HG03108 (cell line): Measurements from ENCODE around the gene ISG15.

Source experiments
- ATAC-seq: cut with Tn5 transposase; IDR thresholded peaks from one replicate; pipeline ENCODE4 v1.9.1; 2021; ENCODE audit warnings: moderate library complexity; ENCODE audit not compliant: unreplicated experiment

Gene ISG15

GRCh38 chr1:1058921-1059493 lies 45.7 kb downstream of the ISG15 start:
- peak; percentile 29 for ATAC-seq

DNA sequence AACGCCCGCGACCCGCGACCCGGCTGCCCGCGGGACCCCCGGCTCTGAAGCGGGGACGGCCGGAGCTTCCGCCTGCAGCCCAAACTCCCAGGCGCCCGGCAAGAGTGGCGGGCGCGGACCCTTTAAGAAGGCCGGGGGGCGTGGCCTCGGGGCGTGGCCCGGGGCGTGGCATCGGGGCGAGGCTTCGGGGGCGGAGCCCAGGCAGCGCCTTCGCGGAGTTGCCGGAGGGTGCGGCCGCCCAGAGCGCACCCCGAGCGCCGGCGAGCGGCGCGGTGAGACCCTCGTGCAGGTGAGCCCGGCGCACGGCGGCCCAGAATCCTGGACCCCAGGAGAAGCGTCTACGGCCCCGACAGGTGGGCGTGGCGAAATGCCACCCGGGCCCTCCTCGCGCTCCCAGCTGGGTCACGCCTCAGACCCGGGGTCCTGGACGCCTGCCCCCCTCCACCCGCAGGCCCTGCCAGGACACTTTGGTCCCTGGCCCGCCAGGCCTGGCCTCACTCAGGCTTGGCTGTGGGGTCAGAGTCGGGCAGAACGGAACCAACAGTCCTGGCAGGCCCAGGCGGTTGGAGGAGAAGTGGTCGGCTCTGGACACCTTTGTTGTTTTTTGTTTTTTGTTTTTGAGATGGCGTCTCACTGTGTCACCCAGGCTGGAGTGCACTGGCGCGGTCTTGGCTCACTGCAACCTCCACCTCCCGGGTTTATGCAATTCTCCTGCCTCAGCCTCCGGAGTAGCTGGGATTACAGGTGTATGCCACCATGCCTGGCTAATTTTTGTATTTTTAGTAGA lies 46.4 kb downstream of the ISG15 start:
- ATAC-seq = peak; percentile 53

DNA sequence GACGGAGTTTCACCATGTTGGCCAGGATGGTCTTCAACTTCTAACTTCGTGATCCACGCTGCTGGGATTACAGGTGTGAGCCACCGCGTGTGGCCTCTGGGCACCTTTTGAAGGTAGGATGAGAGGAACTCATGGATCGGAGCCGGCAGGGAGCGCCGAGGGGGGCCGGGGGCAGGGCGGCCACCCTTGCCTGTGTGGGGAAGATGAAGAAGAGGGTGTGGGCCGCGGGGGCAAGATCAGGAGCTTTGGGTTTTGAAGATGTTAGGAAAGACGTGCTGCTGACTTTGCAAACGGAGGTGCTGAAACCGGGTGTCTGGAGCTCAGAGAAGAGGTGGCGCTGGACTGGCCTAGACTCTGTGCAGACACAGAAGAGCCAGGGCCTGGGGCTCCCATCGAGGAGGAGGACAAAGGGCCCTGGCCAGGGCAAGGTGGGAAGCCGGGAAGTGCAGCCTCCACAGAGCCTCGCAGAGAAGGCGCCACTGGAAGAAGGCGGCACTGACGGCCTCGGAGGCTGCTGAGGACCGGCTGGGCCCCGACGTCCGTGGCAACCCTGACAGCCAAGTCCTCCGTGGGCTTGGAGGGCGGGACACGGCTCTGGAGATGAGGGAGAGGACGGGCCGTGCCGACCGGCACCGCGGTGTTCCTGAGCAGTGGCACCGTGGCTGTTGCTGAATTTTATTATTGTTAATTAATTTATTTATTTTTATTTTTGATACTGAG lies 47.1 kb downstream of the ISG15 start:
- ATAC-seq = no peak

DNA sequence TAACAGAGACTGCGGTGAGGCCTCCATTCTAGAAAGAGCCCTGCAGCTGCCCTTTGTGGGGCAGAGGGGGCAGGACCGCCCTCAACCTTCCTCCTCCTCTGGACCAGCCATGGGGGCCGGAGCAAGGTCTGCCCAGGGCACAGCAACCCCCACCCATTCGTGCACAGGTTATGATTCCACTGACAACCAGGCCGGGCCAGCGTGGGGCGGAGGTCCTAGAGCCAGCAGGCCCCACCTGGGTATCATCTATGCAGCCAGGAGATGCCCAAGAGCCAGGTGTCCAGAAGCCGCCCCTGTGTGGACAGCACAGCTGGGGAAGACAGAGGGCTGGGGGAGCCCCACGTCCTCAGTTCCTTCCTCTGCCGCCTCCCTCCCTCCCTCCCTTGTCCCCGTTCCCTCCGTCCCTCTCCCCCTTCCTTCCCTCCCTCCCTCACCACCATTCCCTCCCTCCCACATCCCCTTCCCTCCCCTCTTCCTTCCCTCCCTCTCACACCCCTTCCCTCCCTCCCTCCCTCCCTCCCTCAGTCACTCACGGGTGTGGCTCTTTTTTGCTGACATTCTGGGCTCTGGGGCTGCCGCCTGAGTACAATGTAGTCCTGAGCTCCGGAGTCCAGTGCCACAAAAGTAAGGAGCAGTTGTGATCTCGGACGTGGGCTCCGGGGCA lies 48.5 kb downstream of the ISG15 start:
- ATAC-seq = no peak

GRCh38 chr1:1062348-1063163 lies 49.3 kb downstream of the ISG15 start:
- ATAC-seq = no peak

GRCh38 chr1:1063261-1063944 lies 50.1 kb downstream of the ISG15 start:
- no peak for ATAC-seq
